GM18517 (cell line): ENCODE results near the gene GAPVD1.

Experiments used
- ATAC-seq: cut with Tn5 transposase; IDR thresholded peaks from one replicate; pipeline ENCODE4 v1.9.1; 2021; ENCODE audit warnings: mild to moderate bottlenecking, moderate library complexity; ENCODE audit not compliant: unreplicated experiment

The GAPVD1 gene

DNA sequence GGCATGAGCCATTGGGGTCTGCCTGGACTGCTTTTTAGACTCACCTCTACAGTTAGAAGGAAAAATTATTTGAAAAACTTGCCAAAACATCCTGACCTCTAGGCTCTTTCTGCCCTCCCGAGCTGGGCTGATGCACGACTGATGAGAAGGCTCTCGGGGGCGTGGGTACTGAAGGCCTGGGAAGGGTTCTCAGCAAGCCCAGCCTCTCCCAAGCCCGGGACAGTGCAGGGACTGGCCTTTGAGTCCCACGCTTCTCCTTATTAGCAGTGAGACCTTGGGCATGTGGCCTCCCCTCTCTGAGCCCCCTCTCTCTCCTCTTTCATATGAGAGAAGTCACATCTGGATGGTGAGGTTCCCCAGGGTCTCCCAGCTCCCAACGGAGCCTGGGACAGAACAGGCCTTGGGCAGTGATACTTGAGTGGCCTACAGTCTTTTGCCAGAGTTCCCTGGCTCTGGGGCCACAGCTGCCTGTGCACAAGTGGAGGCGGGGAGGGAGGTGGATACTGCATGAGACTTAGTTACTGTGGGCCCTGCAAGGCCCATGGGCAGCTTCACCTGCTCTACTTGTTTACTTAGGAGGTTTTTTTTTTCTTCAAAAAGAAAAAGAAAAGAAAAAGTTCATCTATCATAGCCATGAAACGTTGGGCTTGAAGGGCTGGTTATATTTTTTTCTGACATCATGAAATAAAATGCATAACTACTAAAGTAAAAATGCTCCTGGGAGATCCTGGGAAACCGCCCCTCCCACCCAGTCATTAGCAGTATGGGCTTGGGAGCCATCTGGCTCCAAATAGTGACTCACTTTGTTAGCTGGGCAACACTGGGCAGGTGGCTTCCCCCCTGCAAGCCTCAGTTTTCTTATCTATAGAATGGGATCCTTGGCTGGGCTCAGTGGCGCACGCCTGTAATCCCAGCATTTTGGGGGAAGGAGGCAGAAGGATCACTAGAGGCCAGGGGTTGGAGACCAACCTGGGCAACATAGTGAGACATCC is 139.4 kb downstream of the GAPVD1 start:
- ATAC-seq = no peak

DNA sequence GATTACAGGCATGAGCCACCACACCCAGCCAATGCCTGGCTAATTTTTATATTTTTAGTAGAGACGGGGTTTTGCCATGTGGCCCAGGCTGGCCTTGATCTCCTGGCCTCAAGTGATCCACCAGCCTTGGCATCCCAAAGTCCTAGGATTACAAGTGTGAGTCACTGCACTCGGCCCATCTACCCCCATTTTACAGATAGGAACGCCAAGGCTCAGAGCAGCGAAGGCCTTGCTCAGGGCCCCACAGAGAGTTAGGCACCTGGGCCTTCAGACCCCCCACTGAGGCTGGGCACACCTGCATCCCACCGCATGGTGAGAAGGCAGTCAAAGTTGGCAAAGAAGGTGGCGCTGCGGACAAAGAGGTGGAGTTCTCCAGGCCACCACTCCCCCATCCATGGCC is 143.1 kb downstream of the GAPVD1 start:
- ATAC-seq = no peak

DNA sequence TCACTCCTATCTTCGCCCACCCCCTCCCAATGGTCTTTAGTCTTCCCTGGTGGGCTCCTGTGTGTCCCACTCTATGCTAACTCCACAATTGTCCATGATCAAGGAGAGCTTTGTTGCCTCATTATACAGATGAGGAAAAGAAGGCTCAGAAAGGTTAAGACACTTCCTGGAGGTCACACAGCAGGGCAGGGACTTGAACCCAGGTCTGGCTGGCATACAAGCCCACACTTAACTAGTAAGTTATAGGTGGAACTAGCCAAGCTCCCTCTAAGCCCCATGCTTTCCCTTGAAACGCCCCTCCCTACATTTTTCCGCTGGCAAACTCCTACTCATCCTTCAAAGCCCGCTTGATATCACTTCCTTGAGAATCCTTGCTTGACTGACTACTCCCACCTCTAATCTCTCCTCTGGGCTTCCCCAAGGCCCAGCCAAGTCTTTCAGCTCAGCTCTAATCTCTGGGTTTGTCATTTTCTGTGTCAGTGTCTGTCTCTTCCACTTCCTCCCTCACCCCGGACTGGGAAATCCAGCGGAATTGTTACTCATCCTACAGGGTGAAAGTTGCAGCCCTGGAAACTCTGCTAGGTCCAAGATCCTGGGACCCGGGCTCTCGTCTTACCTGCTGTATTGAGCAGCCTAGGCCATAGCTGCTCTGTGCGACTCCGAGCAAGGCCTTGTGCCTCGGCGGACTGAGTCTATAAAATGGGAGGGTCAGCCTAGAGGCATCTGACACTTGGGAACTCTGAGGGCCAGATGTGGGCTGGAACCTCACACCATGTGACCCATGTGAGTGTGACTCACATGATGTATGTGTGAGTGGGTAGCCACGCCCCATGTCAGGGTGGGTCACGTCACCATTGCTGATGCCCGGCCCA is 144.5 kb downstream of the GAPVD1 start:
- no peak for ATAC-seq

DNA sequence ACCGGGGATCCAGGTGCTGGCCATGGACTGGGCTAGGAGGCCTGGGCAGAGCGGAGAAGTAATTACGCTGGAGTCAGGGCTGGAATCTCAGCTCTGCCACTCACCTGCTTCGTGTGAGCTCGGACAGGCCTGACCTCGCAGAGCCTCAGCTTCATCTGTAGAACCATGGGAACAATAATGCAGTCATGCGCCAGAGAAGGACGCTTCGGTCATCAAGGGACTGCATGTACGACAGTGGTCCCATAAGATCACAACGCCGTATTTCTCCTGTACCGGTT is 145.1 kb downstream of the GAPVD1 start:
- no peak for ATAC-seq

DNA sequence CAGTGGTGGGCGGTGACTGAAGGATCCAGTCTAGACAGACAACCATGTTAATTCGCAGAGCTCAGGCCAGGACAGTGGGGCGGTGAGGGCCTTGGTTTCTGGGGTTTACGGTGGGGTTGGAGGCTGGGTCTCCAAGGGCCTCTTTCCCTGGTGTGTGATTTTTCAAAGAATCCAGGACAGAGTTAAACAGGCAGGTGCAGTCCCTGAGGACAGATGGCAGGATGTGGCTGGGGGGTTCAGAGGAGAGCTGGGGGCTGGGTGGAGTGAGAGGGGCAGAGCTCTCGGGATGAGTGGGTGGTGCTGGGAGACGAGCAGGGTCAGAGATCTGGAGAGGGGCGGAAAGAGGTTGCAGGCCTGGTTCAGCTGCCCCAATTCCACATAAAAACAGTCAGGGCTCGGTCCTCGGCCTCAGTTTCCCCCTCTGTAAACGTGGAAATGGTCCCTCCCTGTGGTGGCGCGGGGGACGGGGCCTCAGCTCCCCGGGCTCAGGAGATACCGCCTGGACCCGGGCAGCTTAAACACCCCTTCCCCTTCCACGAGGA is 145.9 kb downstream of the GAPVD1 start:
- ATAC-seq = no peak

DNA sequence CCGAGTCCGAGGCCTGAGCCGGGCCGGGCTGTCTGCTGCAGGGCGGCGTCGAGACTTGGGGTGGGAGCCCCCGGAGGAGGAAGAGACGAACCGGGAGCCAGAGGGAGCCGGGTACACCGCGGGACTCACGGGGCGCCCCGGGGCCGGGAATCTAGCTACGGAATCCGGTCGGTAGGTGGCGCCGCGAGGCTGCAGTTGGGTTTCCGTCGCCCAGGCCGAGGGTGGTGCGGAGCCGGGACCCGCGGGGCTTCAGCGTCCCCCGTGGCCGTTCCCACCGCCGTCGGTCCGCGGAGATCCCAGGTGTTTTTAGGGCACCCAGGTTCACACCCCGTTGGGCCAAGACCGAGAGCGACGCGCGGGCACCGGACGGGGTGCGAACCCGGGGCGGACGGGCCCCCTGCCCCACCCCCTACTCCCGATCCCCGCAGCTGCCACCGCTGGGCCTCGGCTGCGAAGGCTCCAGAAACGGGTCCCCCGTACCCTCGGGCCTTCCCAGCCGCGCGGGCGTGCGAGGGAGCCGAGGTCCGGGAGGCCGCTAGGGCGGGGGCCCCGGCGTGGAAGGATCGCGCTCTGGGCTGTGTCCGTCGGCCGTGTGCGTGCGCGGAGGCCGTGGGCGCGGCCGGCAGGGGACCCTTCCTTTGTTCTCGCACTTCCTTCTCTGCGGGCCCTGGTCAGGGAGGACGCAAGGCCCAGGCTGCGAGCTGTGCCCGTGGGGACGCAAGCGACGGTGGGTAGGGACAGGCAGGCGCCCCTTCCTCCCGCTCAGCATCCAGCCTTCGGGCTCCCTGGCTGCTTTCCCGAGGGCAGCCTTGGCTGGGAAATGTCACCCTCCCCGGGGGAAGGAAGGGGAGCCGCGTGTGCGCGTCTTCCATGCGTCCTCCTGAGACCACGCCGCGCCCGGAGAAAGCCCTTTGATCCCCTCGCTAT is 146.6 kb downstream of the GAPVD1 start:
- no peak for ATAC-seq

DNA sequence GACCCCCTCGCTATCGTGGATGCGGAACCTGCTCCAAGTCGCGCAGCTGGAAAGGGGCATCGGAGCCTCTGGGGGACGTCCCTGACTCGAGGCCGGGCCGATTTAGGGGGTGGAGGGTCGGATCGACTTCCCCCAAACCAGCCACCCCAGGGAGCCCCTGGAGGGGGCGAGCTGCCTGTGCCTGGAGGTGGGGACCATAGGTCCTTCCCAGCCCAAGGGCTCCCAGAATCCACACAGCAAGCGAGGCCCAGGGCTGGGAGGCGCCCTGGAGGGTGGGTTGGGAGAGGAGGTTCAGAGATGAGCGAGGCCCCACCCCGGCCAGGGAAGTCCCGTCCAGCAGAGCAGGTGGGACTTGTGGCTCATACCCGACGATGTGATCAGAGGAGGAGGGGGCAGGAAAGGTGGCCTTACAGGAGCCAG is 147.6 kb downstream of the GAPVD1 start:
- no peak for ATAC-seq

DNA sequence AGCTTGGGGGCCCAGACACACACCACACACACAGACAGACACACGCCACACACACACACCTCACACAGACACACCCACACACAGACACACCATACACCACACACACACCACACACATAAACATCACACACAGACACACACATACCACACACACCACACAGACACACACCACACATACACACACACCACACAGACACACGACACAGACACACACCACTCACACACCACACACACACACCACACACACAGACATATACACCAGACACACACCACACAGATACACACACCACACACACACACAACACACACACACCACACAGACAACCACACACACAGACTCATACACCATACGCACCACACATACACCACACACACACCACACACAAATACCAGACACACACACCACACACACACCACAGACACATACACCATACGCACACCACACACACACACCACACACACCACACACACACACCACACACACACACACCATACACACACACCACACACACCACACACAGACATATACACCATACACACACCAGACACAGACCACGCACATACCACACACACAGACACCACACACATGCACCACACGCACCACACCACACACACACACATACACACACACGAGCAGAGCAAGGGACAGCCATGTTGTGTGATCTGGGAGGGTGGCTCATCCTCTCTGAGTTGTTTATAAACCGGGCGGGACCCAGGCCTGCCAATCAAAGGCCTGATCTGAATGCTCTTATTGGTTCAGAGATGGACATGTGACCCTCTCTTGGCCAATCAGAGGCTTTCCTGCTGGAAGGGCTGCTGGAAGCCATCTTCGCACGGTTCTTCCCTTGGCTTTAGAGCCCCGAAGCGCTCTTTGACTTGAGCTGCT is 148.3 kb downstream of the GAPVD1 start:
- no peak for ATAC-seq

DNA sequence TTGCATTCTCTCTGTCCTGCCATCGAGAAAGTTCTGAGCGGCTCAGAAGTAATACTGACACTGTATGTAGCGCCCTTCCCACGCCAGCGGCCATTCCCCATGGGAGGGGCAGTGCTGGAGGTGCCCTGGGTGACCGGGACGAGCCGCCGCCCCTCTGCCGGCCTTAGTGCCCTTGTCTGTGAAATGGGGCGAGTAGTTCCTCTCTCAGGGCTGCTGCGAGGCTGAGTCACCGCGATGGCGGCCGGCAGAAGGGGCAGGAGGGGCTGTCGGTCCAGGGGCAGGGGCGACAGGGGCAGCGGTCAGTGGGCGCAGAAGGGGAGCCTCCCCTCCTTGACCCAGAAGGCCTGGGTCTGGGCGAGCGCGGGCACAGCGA is 148.9 kb downstream of the GAPVD1 start:
- no peak for ATAC-seq

DNA sequence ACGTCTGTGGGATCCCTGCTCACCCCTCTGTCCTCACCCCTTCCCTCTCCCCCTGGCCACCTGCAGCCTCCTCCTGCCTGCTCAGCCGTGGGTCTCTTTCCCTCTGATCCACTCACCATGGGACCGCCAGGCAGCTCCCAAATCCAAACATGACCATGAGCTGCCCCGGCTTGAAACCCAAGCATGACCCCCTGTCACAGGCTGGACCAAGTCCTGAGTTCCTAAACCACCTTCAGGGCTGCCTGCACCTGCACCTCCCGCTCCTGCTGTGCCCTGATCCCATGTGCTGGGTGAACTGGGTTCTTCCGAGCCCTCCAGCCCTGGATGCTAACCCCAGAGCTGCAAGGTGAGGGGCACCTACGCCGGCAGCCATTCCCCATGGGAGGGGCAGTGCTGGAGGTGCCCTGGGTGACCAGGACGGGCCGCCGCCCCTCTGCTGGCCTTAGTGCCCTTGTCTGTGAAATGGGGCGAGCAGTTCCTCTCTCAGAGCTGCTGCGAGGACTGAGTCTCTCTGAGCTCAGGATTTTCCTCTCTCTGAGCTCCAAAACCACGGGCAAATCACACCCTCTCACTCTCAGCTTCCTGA is 149.6 kb downstream of the GAPVD1 start:
- no peak for ATAC-seq

DNA sequence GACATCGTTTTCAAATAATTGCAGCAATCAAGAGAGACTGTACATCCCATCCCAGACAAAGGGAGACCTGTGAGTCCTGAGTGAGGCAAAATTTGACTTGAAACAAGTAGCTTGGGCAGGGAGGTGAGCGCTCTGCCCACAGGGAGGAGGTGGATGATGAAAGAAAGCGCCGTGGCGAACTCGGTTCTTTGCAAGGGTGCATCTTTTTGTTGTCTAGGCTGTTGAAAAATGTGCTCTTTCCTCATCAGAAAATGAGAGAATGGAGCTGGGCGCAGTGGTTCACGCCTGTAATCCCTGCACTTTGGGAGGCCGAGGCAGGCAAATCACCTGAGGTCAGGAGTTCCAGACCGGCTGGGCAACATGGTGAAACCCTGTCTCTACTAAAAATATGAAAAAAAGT is 150.5 kb downstream of the GAPVD1 start:
- no peak for ATAC-seq

DNA sequence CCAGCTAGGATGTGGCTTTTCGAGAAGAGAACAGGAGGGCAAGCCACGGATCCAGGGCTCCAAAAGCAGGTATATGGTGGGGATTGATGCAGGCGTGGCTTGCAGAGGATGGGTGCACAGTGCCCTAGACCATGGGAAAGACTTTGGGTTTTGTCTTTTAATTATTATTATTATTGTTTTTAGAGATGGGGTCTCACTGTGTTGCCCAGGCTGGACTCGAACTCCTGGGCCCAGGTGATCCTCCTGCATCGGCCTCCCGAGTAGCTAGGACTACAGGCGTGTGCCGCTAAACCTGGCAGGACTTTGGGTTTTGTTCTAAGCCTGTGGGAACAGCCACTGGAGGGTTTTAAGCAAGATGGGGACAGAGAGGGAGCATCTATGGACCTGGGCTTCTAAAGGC is 152.0 kb downstream of the GAPVD1 start:
- no peak for ATAC-seq

DNA sequence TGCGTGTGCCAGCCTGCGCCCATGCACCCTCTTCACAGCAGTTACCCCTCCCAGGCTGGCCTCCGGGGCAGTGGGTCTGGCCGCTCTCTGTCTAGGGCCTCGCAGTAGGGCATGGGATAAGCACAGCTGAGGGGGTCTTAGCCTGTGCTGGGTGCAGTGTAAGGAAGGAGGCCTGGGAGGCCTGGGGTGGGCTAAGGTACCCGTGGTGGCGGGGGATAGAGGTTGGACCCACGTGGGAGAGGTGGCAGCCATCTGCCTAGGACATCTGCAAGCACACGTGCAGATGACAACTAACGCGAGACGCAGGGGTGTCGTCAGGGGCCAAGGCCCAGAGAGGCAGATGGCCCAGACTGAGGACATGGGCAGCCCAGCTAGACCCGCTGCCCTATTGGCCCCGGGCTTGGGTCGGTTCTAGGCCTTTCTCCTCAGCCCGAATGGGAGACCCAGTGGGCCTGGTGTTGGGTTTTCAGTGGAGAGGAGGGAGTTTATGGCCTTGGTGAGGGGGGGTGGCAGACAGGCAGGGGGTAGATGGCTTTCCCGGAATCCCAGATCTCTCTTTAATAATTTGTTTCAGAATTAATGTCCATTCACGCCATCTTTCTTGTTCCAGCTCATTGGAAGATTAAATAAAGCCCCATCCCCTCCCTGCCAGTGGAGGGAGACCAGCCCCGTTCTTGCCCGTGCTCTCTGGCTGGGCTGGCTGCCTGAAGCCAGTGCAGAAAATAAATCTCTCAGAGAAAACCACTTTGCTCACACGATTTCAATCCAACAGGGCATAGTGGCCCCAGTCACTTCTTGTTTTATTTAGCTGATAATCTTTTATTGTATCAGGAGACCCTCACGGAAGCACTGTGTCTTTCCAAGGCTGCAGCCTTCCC is 154.2 kb downstream of the GAPVD1 start:
- ATAC-seq = no peak

DNA sequence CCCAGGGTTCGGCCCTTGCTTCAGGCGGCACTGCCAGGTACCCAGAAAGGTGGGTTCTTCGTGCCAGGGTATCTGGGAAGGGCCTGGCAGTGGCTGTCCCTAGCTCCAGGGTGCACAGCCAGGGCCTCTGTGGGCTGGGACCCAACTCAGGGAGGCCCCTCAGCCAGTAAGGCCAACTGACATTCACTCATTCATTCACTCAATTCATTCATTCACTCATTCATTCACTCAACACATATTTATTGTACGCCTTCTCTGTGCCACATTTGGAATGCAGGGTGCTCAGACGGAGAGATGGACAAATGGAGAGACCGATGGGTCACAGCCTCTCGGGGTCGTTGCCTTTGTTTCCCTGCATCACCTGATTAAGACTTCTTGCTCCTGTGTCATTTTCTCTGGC is 154.9 kb downstream of the GAPVD1 start:
- no peak for ATAC-seq
